GM23248 (cell line): ENCODE measurements around the gene ATF4. TPM values are rescaled to one million over a fixed set of nuclear protein-coding genes. Genes with fewer than 3 reads are reported as not detected.

ENCODE experiments used
- DNase-seq: peaks from one replicate; pipeline ENCODE4 v3.0.0-alpha.2; 2015
- H2AFZ ChIP-seq: fragments of 200-600 bp; sonication (generic); 2 replicates; pipeline ENCODE4 v1.6.1; 2016; ENCODE audit warnings: antibody characterized with exemption
- H3F3A ChIP-seq: fragments of 200-600 bp; sonication (generic); 2 replicates; pipeline ENCODE4 v1.6.1; 2016; ENCODE audit warnings: mild to moderate bottlenecking, antibody characterized with exemption, mixed run types; ENCODE audit not compliant: insufficient read depth
- H3K27ac ChIP-seq: fragments of 200-600 bp; sonication (generic); 2 replicates; pipeline ENCODE4 v1.5.1; 2016; ENCODE audit warnings: mild to moderate bottlenecking
- H3K27me3 ChIP-seq: fragments of 200-600 bp; sonication (generic); replicated peaks from 2 replicates; pipeline ENCODE4 v1.6.1; 2016; ENCODE audit warnings: mild to moderate bottlenecking; ENCODE audit not compliant: insufficient read depth
- H3K36me3 ChIP-seq: fragments of 200-600 bp; sonication (generic); 2 replicates; pipeline ENCODE4 v1.6.1; 2016; ENCODE audit warnings: low read depth, mild to moderate bottlenecking
- H3K4me1 ChIP-seq: fragments of 200-600 bp; sonication (generic); 2 replicates; pipeline ENCODE4 v1.6.1; 2016; ENCODE audit warnings: mild to moderate bottlenecking; ENCODE audit not compliant: insufficient read depth
- H3K4me2 ChIP-seq: fragments of 200-600 bp; sonication (generic); one replicate; pipeline ENCODE4 v1.6.1; 2016; ENCODE audit warnings: mild to moderate bottlenecking; ENCODE audit not compliant: unreplicated experiment
- H3K4me3 ChIP-seq: fragments of 200-600 bp; sonication (generic); 2 replicates; pipeline ENCODE4 v1.5.1; 2016; ENCODE audit warnings: mild to moderate bottlenecking
- H3K79me2 ChIP-seq: fragments of 200-600 bp; sonication (generic); 2 replicates; pipeline ENCODE4 v1.6.1; 2016; ENCODE audit warnings: mild to moderate bottlenecking; ENCODE audit not compliant: insufficient read depth
- H3K9ac ChIP-seq: fragments of 200-600 bp; sonication (generic); 2 replicates; pipeline ENCODE4 v1.6.1; 2016; ENCODE audit warnings: mild to moderate bottlenecking
- H3K9me2 ChIP-seq: fragments of 200-600 bp; sonication (generic); 2 replicates; pipeline ENCODE4 v1.6.1; 2016; ENCODE audit warnings: mixed run types, mild to moderate bottlenecking, moderate library complexity; ENCODE audit not compliant: insufficient read depth
- H3K9me3 ChIP-seq: fragments of 200-600 bp; sonication (generic); one replicate; pipeline ENCODE4 v1.6.1; 2017; ENCODE audit warnings: low read depth
- H4K20me1 ChIP-seq: fragments of 200-600 bp; sonication (generic); 2 replicates; pipeline ENCODE4 v1.6.0; 2016; ENCODE audit not compliant: insufficient read depth
- EZH2 ChIP-seq: fragments of 200-600 bp; sonication (generic); IDR thresholded peaks from 2 replicates; pipeline ENCODE4 v1.6.1; 2018; ENCODE audit warnings: antibody characterized with exemption, mild to moderate bottlenecking; ENCODE audit not compliant: insufficient read depth, poor library complexity, severe bottlenecking
- EZH2phosphoT487 ChIP-seq: fragments of 200-600 bp; sonication (generic); IDR thresholded peaks from 2 replicates; pipeline ENCODE4 v1.6.1; 2018; ENCODE audit warnings: antibody characterized with exemption, moderate library complexity, mild to moderate bottlenecking, low read depth; ENCODE audit not compliant: insufficient read depth
- WGBS, 2 experiments: methylation state at CpG; one replicate each; pipeline ENCODE4 v1.1.6; 2015 to 2017; ENCODE audit warnings: low lambda C conversion rate in 2 of 2, low coverage in 1 of 2; ENCODE audit errors: missing lambda C conversion rate in 2 of 2; 5-methylcytosine and 5-hydroxymethylcytosine counted together
- in situ Hi-C: fragments of 300-500 bp; cut with MboI; formaldehyde crosslinking; loops from 2 replicates; pipeline ENCODE4 v1.15.0; 2020
- polyA plus RNA-seq: library from polyadenylated mRNA; unstranded; fragments of >200 nt; fragmentation: Nextera tagmentation; extraction: Ambion mirVana; gene quantifications from 2 replicates; pipeline ENCODE4 v1.2.1, GENCODE V29; 2016
- total RNA-seq: library from RNA; depleted of rRNA; stranded (reverse); fragments of >200 nt; shearing (Covaris generic); gene quantifications from 2 replicates; pipeline ENCODE4 v1.2.3, GENCODE V29; 2014; rRNA removed

The ATF4 gene
- total and polyA plus RNA-seq, 2 experiments from 2014 or later: 293 to 529 TPM

GRCh38 chr22:39570665-39571064 lies 50.3 kb downstream of the ATF4 start, which contains the start of gene CACNA1I:
Gene CACNA1I, plus strand, starts transcription at chr22:39570753. Its CDS starts 0 bp downstream, at chr22:39570753.
- WGBS, 2 experiments: 58 to 63% methylated on average over 9 to 14 of the region's 14 CpGs
- H3K9me2 ChIP-seq: no peaks in the 10 kb centered on the region
- TF ChIP-seq EZH2phosphoT487: no peak
- TF ChIP-seq EZH2: no peak
- H3F3A ChIP-seq: no peaks in the 10 kb centered on the region
- no peak within 1 kb of the TSS for H3K9ac ChIP-seq
- H3K27ac ChIP-seq: no peak within 1 kb of the TSS
- H3K9me3 ChIP-seq: no peaks in the 10 kb centered on the region
- no peak within 1 kb of the TSS for H3K4me3 ChIP-seq
- H2AFZ ChIP-seq: no peak within 1 kb of the TSS
- DNase-seq: no peak
- H3K36me3 ChIP-seq: no peaks in the 10 kb centered on the region
- peaks cover 9% of the 10 kb centered on the region; the same call in 1 of the 2 replicates for H3K4me1 ChIP-seq
- no peaks in the 10 kb centered on the region for H3K79me2 ChIP-seq
- H3K4me2 ChIP-seq: no peak within 1 kb of the TSS
- H4K20me1 ChIP-seq: no peaks in the 10 kb centered on the region
- in situ Hi-C loops: loop anchor here (25.0 kb wide), 1 partner anchor 767 kb away; the partner anchor contains the start of gene ADSL
- no peaks in the 10 kb centered on the region for H3K27me3 ChIP-seq

GRCh38 chr22:39571538-39571937 lies 51.2 kb downstream of the ATF4 start:
- in situ Hi-C loops: loop anchor here (25.0 kb wide), 1 partner anchor 766 kb away; the partner anchor contains the start of gene ADSL
- Histone ChIP-seq H3K27me3 (no peaks in the 10 kb centered on the region), H3K79me2 (no peaks in the 10 kb centered on the region), H3K9me2 (no peaks in the 10 kb centered on the region), H3K9me3 (no peaks in the 10 kb centered on the region), H3K9ac (no peak overlapping the region), H3K4me3 (no peak overlapping the region), H4K20me1 (no peaks in the 10 kb centered on the region), H3K4me1 (peaks cover 9% of the 10 kb centered on the region; the same call in 1 of the 2 replicates), H3F3A (no peaks in the 10 kb centered on the region), H3K4me2 (no peak overlapping the region), H2AFZ (no peak overlapping the region), H3K27ac (no peak overlapping the region), H3K36me3 (no peaks in the 10 kb centered on the region)
- WGBS, 2 experiments: 0% methylated on average over 1 of the region's 1 CpG
- TF ChIP-seq EZH2 (no peak), EZH2phosphoT487 (no peak)
- no peak for DNase-seq

Other genes starting within 250 kb of the ATF4 start
- gene RPL3, start 200.9 kb upstream of the ATF4 start, total RNA-seq: 1,555 and 2,353 TPM in 2 replicates
- gene RPL3, start 200.9 kb upstream of the ATF4 start, polyA plus RNA-seq: 920 and 929 TPM in 2 replicates
- gene SYNGR1, start 170.6 kb upstream of the ATF4 start, total RNA-seq: 5.2 and 6.1 TPM in 2 replicates
- gene SYNGR1, start 170.6 kb upstream of the ATF4 start, polyA plus RNA-seq: 20.3 and 23.2 TPM in 2 replicates
- 13.4 and 16.9 TPM in 2 replicates for gene TAB1, start 120.8 kb upstream of the ATF4 start, total RNA-seq
- 12.1 and 13.9 TPM in 2 replicates for gene TAB1, start 120.8 kb upstream of the ATF4 start, polyA plus RNA-seq
- not detected in 2 replicates for gene MGAT3, start 63.5 kb upstream of the ATF4 start, total RNA-seq
- gene MGAT3, start 63.5 kb upstream of the ATF4 start, polyA plus RNA-seq: not detected in 2 replicates
- 26.2 and 27.1 TPM in 2 replicates for gene MIEF1, start 18.3 kb upstream of the ATF4 start, total RNA-seq
- gene MIEF1, start 18.3 kb upstream of the ATF4 start, polyA plus RNA-seq: 20.2 and 20.6 TPM in 2 replicates
- gene RPS19BP1, start 12.2 kb downstream of the ATF4 start, total RNA-seq: 81.6 and 93.9 TPM in 2 replicates
- 114 and 119 TPM in 2 replicates for gene RPS19BP1, start 12.2 kb downstream of the ATF4 start, polyA plus RNA-seq
- not detected in 2 replicates for gene CACNA1I, start 50.2 kb downstream of the ATF4 start, total RNA-seq
- gene CACNA1I, start 50.2 kb downstream of the ATF4 start, polyA plus RNA-seq: not detected in 2 replicates